GM12878 (cell line): ENCODE measurements around the gene RAB25.

Experiments used
- BCLAF1 ChIP-seq: fragments of 450-650 bp; IDR thresholded peaks from 2 replicates; pipeline ENCODE4 v1.6.1; 2017; ENCODE audit warnings: antibody characterized with exemption, mild to moderate bottlenecking, moderate library complexity
- CEBPB ChIP-seq, 2 experiments: fragments of 150-350 bp in 1 of 2; IDR thresholded peaks; 2 replicates each; pipeline ENCODE4 v1.6.1; 2012 to 2014; ENCODE audit warnings: low read depth in 2 of 2, low read length in 2 of 2, borderline replicate concordance in 1 of 2, inconsistent platforms in 1 of 2
- CREM ChIP-seq: IDR thresholded peaks from 2 replicates; pipeline ENCODE4 v1.6.1; 2014; ENCODE audit warnings: antibody characterized with exemption, low read depth
- CTCF ChIP-seq, 3 experiments: IDR thresholded peaks in 2 of 3; conservative IDR thresholded peaks in 1 of 3; 2 replicates each; pipeline ENCODE4 v1.5.1; 2011; ENCODE audit warnings: low read depth in 3 of 3, low read length in 3 of 3, mild to moderate bottlenecking in 3 of 3, control low read depth in 2 of 3, moderate library complexity in 2 of 3, inconsistent platforms in 1 of 3, mixed read lengths in 1 of 3; ENCODE audit not compliant: control insufficient read depth in 2 of 3, insufficient read depth in 1 of 3; ENCODE audit errors: extremely low read depth in 1 of 3
- EP300 ChIP-seq, 2 experiments: fragments of 150-350 bp in 1 of 2; IDR thresholded peaks; 2 replicates each; pipeline ENCODE4 v1.6.1; 2011 to 2012; ENCODE audit warnings: low read depth in 2 of 2, low read length in 2 of 2, borderline replicate concordance in 1 of 2, improper control_type of control experiment in 1 of 2, inconsistent platforms in 1 of 2; ENCODE audit not compliant: control insufficient read depth in 1 of 2
- IRF4 ChIP-seq: IDR thresholded peaks from 2 replicates; pipeline ENCODE4 v1.6.1; 2011; ENCODE audit warnings: low read depth, low read length
- MAX ChIP-seq: IDR thresholded peaks from 2 replicates; pipeline ENCODE4 v1.6.1; 2012; ENCODE audit warnings: low read depth, low read length, improper control_type of control experiment
- POLR2A ChIP-seq: IDR thresholded peaks from 2 replicates; pipeline ENCODE4 v1.6.1; 2011; ENCODE audit warnings: low read depth, mild to moderate bottlenecking, low read length
- SP1 ChIP-seq: IDR thresholded peaks from one replicate; pipeline ENCODE4 v1.6.1; 2011; ENCODE audit warnings: low read depth, low read length
- TAF1 ChIP-seq: IDR thresholded peaks from 2 replicates; pipeline ENCODE4 v1.6.1; 2011; ENCODE audit warnings: mild to moderate bottlenecking, low read depth, low read length, borderline replicate concordance
- TF ChIP-seq, protein P1 (sequence below): fragments of 450-650 bp; IDR thresholded peaks from 2 replicates; pipeline ENCODE4 v1.6.1; 2017; ENCODE audit warnings: mild to moderate bottlenecking
- TF ChIP-seq, protein P2 (sequence below): IDR thresholded peaks from 2 replicates; pipeline ENCODE4 v1.6.1; 2012; ENCODE audit warnings: mild to moderate bottlenecking, low read depth, low read length

DNA sequence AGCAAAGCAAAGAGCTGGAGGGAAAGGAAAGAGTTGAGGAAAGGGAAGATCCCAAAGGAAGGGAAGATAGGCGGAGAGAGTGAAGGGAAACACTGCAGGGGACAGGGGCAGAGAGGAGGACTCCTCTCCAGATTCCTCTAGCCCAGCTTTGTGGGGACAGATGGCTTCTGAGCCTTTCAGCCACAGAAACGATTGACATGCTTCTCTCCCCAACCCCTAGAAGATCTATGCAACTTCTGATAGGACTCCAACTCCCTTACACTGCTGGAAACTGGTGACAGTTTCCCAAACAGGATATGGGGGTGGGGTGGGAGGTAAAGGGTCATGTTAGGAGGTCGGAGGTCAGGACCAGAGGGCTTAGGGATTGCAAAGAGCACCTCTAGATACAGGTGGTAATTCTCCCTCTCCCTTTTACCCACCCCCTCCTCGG lies 14.8 kb downstream of the RAB25 start:
- no peak for TF ChIP-seq CEBPB (IDR thresholded peaks at IDR 0.05; ENCODE audit: borderline replicate concordance in 1 of 2, low read depth in 2 of 2, low read length in 2 of 2)
- no peak for TF ChIP-seq TAF1
- no peak for TF ChIP-seq CREM
- TF ChIP-seq BCLAF1: no peak
- TF ChIP-seq, protein P1, sequence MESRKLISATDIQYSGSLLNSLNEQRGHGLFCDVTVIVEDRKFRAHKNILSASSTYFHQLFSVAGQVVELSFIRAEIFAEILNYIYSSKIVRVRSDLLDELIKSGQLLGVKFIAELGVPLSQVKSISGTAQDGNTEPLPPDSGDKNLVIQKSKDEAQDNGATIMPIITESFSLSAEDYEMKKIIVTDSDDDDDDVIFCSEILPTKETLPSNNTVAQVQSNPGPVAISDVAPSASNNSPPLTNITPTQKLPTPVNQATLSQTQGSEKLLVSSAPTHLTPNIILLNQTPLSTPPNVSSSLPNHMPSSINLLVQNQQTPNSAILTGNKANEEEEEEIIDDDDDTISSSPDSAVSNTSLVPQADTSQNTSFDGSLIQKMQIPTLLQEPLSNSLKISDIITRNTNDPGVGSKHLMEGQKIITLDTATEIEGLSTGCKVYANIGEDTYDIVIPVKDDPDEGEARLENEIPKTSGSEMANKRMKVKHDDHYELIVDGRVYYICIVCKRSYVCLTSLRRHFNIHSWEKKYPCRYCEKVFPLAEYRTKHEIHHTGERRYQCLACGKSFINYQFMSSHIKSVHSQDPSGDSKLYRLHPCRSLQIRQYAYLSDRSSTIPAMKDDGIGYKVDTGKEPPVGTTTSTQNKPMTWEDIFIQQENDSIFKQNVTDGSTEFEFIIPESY: no peak
- TF ChIP-seq POLR2A: no peak
- TF ChIP-seq, protein P2, sequence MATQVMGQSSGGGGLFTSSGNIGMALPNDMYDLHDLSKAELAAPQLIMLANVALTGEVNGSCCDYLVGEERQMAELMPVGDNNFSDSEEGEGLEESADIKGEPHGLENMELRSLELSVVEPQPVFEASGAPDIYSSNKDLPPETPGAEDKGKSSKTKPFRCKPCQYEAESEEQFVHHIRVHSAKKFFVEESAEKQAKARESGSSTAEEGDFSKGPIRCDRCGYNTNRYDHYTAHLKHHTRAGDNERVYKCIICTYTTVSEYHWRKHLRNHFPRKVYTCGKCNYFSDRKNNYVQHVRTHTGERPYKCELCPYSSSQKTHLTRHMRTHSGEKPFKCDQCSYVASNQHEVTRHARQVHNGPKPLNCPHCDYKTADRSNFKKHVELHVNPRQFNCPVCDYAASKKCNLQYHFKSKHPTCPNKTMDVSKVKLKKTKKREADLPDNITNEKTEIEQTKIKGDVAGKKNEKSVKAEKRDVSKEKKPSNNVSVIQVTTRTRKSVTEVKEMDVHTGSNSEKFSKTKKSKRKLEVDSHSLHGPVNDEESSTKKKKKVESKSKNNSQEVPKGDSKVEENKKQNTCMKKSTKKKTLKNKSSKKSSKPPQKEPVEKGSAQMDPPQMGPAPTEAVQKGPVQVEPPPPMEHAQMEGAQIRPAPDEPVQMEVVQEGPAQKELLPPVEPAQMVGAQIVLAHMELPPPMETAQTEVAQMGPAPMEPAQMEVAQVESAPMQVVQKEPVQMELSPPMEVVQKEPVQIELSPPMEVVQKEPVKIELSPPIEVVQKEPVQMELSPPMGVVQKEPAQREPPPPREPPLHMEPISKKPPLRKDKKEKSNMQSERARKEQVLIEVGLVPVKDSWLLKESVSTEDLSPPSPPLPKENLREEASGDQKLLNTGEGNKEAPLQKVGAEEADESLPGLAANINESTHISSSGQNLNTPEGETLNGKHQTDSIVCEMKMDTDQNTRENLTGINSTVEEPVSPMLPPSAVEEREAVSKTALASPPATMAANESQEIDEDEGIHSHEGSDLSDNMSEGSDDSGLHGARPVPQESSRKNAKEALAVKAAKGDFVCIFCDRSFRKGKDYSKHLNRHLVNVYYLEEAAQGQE: no peak
- no peak for TF ChIP-seq CTCF (IDR thresholded peaks at IDR 0.05 in 2 of 3, conservative IDR thresholded peaks at IDR 0.05 in 1 of 3; ENCODE audit: control insufficient read depth in 2 of 3, extremely low read depth in 1 of 3, insufficient read depth in 1 of 3, low read depth in 3 of 3, low read length in 3 of 3)
- no peak for TF ChIP-seq IRF4
- TF ChIP-seq MAX: no peak
- no peak for TF ChIP-seq EP300 (IDR thresholded peaks at IDR 0.05; ENCODE audit: borderline replicate concordance in 1 of 2, control insufficient read depth in 1 of 2, low read depth in 2 of 2, low read length in 2 of 2)
- TF ChIP-seq SP1: no peak
